C4-2B (cell line): ENCODE results near the gene CDK18.

ENCODE experiments used
- H3K27ac ChIP-seq: fragments of 450-650 bp; 2 replicates; pipeline ENCODE4 v1.5.1; 2017
- ZFX ChIP-seq: fragments of 450-650 bp; IDR thresholded peaks from 2 replicates; pipeline ENCODE4 v1.6.1; 2017
- TF ChIP-seq, protein P1 (sequence below): fragments of 450-650 bp; conservative IDR thresholded peaks from 2 replicates; pipeline ENCODE4 v1.5.1; 2017; ENCODE audit warnings: mild to moderate bottlenecking

The CDK18 gene

DNA sequence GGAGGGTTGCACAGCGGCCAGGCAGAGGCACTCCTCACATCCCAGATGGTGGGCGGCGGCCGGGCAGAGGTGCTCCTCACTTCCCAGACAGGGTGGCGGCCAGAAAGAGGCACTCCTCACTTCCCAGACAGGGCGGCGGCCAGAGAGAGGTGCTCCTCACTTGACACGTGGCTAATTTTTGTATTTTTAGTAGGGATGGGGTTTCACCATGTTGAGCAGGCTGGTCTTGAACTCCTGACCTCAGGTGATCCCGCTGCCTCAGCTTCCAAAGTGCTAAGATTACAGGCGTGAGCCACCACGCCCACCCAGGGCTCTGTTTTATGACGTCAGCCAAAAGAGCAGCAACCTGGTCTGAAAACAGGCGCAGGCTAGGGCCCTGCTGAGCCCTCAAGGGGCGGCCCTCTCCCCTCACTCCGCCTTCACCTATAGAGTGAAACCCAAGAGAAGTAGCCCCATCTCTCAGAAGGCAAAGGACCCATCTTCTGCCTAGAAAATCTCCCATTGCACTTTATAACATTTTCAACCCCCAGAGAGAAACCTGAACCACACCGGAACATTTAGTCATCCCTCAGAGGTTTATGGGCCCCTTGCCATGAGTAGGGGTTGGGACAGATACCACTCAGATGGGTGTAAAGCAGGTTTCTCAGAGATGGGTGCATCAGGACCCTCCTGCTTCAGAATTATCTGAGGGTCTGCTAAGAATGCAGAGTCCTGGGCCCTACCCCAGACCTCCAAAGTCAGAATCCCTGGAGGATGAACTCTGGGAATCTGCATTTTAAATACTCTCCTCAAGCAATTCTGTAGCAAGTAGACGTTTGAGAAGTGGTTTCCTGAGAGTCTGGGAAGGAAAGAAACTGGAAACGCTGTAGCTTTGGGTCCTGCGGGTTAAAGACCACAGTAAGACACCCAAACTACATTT is 40.8 kb downstream of the CDK18 start:
- TF ChIP-seq, protein P1, sequence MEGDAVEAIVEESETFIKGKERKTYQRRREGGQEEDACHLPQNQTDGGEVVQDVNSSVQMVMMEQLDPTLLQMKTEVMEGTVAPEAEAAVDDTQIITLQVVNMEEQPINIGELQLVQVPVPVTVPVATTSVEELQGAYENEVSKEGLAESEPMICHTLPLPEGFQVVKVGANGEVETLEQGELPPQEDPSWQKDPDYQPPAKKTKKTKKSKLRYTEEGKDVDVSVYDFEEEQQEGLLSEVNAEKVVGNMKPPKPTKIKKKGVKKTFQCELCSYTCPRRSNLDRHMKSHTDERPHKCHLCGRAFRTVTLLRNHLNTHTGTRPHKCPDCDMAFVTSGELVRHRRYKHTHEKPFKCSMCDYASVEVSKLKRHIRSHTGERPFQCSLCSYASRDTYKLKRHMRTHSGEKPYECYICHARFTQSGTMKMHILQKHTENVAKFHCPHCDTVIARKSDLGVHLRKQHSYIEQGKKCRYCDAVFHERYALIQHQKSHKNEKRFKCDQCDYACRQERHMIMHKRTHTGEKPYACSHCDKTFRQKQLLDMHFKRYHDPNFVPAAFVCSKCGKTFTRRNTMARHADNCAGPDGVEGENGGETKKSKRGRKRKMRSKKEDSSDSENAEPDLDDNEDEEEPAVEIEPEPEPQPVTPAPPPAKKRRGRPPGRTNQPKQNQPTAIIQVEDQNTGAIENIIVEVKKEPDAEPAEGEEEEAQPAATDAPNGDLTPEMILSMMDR, result no peak
- no peak for TF ChIP-seq ZFX
- H3K27ac ChIP-seq, result no peak overlapping the region; the same call in 1 of the 2 replicates

DNA sequence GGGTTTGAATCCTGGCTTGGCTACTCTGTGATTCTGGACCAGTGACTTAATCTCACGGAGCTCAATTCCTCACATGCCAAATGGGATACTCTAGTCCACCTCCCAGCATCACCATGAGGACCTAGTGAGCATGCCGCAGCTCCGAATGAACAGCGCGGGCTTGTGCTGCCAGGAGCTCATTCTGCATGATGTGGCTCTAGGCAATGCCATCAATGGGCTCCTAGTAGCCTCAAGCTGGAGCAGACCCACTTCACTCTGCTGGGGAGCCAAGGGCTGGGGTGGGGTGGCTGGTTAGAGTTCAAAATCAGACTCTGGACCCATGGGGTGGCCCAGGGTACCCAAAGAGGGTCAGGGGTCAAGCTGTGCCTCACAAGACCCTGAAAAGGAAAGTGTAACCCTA is 41.5 kb downstream of the CDK18 start:
- no peak for TF ChIP-seq ZFX
- TF ChIP-seq, protein P1, result no peak
- H3K27ac ChIP-seq, result no peak overlapping the region

DNA sequence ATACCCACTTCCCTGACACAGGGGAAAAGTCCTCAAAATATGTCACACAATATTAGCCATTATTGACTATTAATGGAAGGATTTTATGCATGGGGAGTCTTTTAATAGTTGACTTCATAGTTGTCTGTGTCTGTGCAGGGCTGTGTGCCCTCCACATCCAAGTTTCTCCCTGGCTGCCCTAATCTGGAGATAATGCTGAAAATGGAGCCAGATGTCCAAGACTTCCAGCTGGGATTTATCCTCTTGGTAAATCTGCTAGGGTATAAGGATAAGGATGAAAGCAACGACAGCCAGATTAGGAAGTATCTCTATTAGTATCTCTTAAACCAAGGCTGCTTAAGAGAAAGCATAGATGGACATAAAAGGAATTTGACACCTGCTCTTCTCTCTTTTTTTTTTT is 42.1 kb downstream of the CDK18 start:
- no peak overlapping the region for H3K27ac ChIP-seq
- TF ChIP-seq, protein P1, result no peak
- TF ChIP-seq ZFX, result no peak

DNA sequence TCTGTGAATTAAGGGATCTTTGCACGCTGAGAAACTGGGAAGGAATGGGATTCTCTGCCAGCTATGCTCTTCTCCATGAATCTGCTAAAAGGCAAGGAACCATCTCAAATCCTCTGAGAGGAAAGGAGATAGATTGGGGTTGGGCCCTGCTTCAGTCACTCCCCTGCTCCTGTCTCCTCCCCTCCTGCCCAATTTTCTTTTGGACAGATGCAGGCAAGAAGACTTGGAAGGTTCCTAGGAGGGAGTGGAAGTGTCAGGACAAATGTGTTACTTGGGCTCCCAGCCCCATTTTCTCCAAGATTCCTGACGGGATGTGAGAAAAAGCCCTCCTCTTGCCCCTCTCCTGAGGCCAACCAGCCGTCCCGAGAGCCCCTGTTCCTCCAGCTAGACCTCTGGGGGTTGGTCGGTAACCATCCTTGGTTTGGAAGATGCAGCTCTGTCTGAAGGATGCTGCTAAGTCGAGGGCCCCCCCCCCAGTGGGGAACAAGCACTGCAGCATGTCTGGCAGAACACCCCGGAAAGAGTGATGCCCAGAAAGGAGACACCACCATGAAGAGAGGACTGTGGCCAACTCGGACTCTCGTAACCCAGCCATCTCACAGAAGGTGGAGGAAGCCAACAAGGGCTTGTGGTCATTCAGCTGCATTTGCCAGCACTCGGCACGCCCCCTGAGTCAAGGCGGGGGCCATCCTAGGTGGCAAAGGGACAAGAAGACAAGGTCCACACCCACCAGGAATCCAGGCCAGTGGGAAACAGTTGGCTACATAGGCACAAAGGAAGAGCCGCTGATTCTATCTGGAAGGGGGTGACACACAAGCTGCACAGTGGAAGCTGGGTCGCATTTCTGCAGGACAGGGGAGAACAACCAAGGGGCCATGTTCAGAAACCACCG is 43.7 kb downstream of the CDK18 start:
- H3K27ac ChIP-seq, result no peak overlapping the region
- TF ChIP-seq, protein P1, result no peak
- TF ChIP-seq ZFX, result no peak

DNA sequence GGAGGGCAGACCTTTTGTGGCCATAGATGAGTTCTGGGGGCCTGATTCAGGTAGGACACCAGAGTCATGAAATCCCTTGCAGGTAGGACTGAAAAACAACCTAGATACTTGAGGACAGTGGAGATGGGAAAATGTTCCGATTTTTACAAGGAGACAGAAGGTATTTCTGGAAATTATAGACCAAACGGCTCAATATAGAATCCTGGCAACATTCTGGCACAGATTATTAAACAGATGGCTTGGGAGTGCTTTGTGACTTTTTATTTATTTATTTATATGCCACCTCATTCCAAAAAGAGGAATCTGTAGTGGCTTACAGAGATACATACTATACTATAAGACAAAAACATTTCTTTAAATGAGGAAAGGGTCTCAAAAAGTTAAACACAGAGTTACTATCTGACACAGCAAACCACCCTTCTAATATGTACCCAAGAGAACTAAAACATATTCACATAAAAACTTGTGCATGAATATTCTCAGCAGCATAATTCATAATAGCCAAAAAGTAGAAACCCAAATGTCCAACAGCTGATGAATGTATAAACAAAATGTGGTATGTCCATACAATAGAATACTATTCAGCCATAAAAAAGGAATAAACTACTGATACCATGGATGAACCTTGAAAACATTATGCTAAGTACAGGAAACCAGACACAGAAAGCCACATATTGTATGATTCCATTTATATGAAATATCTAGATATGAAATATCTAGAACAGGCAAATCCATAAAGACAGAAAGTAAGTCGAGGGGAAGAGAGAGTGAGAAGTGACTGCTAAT is 49.8 kb downstream of the CDK18 start:
- no peak overlapping the region for H3K27ac ChIP-seq
- TF ChIP-seq, protein P1, result no peak
- TF ChIP-seq ZFX, result no peak

DNA sequence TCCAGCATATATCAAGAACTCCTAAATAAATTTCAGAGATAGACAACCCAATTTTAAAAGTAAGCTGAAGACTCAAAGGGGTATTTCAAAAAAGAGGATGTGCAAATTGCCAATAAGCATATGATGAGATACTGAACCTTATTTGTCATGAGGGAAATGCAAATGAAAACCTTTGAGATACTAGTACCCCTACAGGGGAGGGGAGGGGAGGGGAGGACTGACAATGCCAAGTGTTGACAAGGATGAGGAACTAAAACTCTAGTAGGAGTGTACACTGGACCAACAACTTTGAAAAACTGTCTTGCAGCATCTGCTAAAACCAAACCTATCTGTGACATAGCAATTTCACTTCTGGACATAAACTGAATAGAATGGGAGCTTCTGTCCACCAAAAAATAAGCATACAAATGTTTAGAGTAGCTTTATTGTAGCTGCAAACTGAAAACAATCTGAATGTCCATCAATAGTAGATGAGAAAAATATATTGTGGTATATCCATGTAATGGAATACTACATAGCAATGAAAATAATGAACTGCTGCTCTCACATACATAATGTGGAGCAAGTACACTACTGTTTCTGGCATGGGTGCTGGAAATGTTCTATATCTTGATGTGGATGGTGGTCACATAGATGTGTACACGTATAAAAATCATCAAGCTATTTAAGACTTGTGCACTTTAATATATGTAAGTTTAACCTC is 57.2 kb downstream of the CDK18 start:
- no peak overlapping the region for H3K27ac ChIP-seq
- TF ChIP-seq ZFX, result no peak

DNA sequence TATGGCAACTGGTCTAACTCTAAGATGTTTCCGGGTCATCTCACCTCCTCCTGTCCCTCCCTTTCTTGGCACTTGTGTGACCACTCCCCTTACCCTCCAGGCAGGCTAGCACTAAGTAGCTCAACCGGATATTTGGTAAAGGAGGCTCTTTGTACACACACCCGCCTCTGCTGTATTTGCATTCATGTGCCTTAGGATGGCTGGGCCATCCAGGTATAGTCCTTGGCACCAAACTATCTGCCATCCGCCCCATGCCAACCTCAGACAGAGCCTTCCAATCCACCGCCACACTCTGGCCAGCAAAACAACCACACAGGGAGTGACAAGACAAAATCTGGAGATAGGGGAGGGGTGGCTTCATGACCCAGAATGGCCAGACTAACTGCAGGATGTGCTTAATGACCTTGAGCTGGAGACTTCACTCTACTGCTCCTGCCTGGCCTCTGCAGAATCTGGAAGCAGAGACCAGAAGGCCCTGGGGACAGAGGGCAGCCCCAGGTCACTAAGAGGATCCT is 59.5 kb downstream of the CDK18 start:
- TF ChIP-seq ZFX, result no peak
- TF ChIP-seq, protein P1, result no peak
- peak overlapping the region; percentile 75 for H3K27ac ChIP-seq
